CD14-positive monocyte (primary cell): Measurements from ENCODE around the gene GOPC. TPM values are rescaled to one million over a fixed set of nuclear protein-coding genes. Genes with fewer than 3 reads are reported as not detected.
A peak's percentile ranks its signal among the peaks of the same experiment; 100 is the strongest.

Source experiments
- DNase-seq, 3 donors: peaks; one replicate each; pipeline ENCODE4 v3.0.0-alpha.2; 2011 to 2022
- H2AFZ ChIP-seq: 2 replicates; pipeline ENCODE4 v1.6.0; 2012; ENCODE audit warnings: mild to moderate bottlenecking, low read depth, low read length, inconsistent platforms; ENCODE audit not compliant: insufficient read depth, poor library complexity, severe bottlenecking
- H3K27ac ChIP-seq, 2 donors: 1 replicate in 1 of 2; 2 replicates in 1 of 2; pipeline ENCODE4 v1.5.1; 2012 to 2013; ENCODE audit warnings: low read length in 2 of 2, control low read depth in 1 of 2, inconsistent platforms in 1 of 2, low read depth in 1 of 2, mild to moderate bottlenecking in 1 of 2
- H3K27me3 ChIP-seq, 2 donors: one replicate each; pipeline versions ENCODE4 v1.6.0 to v1.6.1; 2011 to 2013; ENCODE audit warnings: low read length in 2 of 2; ENCODE audit not compliant: control insufficient read depth in 2 of 2, insufficient read depth in 2 of 2
- H3K36me3 ChIP-seq, 2 donors: replicated peaks in 1 of 2; 1 replicate in 1 of 2; 2 replicates in 1 of 2; pipeline versions ENCODE4 v1.5.1 to v1.6.1; 2012 to 2013; ENCODE audit warnings: low read length in 2 of 2, control low read depth in 1 of 2, inconsistent platforms in 1 of 2, mild to moderate bottlenecking in 1 of 2; ENCODE audit not compliant: insufficient read depth in 2 of 2, control insufficient read depth in 1 of 2
- H3K4me1 ChIP-seq, 2 donors: 1 replicate in 1 of 2; 2 replicates in 1 of 2; pipeline versions ENCODE4 v1.5.1 to v1.6.1; 2012 to 2013; ENCODE audit warnings: low read length in 2 of 2, control low read depth in 1 of 2, inconsistent platforms in 1 of 2, mild to moderate bottlenecking in 1 of 2, moderate library complexity in 1 of 2; ENCODE audit not compliant: insufficient read depth in 2 of 2, control insufficient read depth in 1 of 2
- H3K4me2 ChIP-seq: replicated peaks from 2 replicates; pipeline ENCODE3; 2012; ENCODE audit warnings: low read length, moderate library complexity, mild to moderate bottlenecking; ENCODE audit not compliant: poor library complexity, severe bottlenecking; ENCODE audit errors: extremely low read depth
- H3K4me3 ChIP-seq, 3 experiments: fragments of 200-600 bp in 1 of 3; sonication (generic) in 1 of 3; replicated peaks in 1 of 3; 1 replicate in 2 of 3; 2 replicates in 1 of 3; pipeline ENCODE4 v1.5.1; 2011 to 2013; ENCODE audit warnings: low read length in 3 of 3, mild to moderate bottlenecking in 3 of 3, control low read depth in 2 of 3, low read depth in 2 of 3, inconsistent platforms in 1 of 3, moderate library complexity in 1 of 3
- H3K79me2 ChIP-seq: 2 replicates; pipeline ENCODE4 v1.6.0; 2012; ENCODE audit warnings: mild to moderate bottlenecking, control low read depth, inconsistent platforms, low read length, moderate library complexity; ENCODE audit not compliant: insufficient read depth
- H3K9ac ChIP-seq: 2 replicates; pipeline ENCODE4 v1.6.0; 2017; ENCODE audit warnings: low read length, mild to moderate bottlenecking; ENCODE audit not compliant: insufficient read depth, poor library complexity, severe bottlenecking
- H3K9me3 ChIP-seq, 2 donors: replicated peaks in 1 of 2; 1 replicate in 1 of 2; 2 replicates in 1 of 2; pipeline versions ENCODE4 v1.5.1 to v1.6.1; 2012 to 2013; ENCODE audit warnings: low read length in 2 of 2, control low read depth in 1 of 2; ENCODE audit not compliant: control insufficient read depth in 1 of 2, insufficient read depth in 1 of 2
- H4K20me1 ChIP-seq: 2 replicates; pipeline ENCODE4 v1.6.0; 2012; ENCODE audit warnings: mild to moderate bottlenecking, low read length, control low read depth, moderate library complexity; ENCODE audit not compliant: insufficient read depth
- H3K27ac Mint-ChIP-seq, 7 donors: one replicate each; pipeline ENCODE4 v1.8.0; 2020; ENCODE audit warnings: mild to moderate bottlenecking in 7 of 7, mixed read lengths in 7 of 7, moderate library complexity in 6 of 7, inconsistent platforms in 2 of 7
- H3K27me3 Mint-ChIP-seq, 3 donors: one replicate each; pipeline ENCODE4 v1.8.0; 2021 to 2022; ENCODE audit warnings: low read depth in 3 of 3, mild to moderate bottlenecking in 3 of 3, mixed read lengths in 3 of 3, moderate library complexity in 3 of 3, inconsistent platforms in 1 of 3
- H3K36me3 Mint-ChIP-seq, 2 donors: one replicate each; pipeline ENCODE4 v1.8.0; 2020; ENCODE audit warnings: mixed read lengths in 2 of 2, inconsistent platforms in 1 of 2, mild to moderate bottlenecking in 1 of 2
- H3K4me1 Mint-ChIP-seq: one replicate; pipeline ENCODE4 v1.8.0; 2020; ENCODE audit warnings: mild to moderate bottlenecking, mixed read lengths
- H3K4me3 Mint-ChIP-seq, 2 donors: one replicate each; pipeline ENCODE4 v1.8.0; 2020; ENCODE audit warnings: mild to moderate bottlenecking in 2 of 2, mixed read lengths in 2 of 2, moderate library complexity in 1 of 2
- H3K9me3 Mint-ChIP-seq, 7 donors: one replicate each; pipeline ENCODE4 v1.8.0; 2020 to 2022; ENCODE audit warnings: mixed read lengths in 7 of 7, mild to moderate bottlenecking in 6 of 7, moderate library complexity in 6 of 7, inconsistent platforms in 2 of 7
- CTCF ChIP-seq: fragments of 200-600 bp; IDR thresholded peaks from one replicate; pipeline ENCODE4 v1.8.0; 2022; ENCODE audit warnings: antibody characterized with exemption, mild to moderate bottlenecking
- WGBS: methylation state at CpG from one replicate; pipeline ENCODE4 v1.1.5; 2013; ENCODE audit warnings: missing lambda C conversion rate; ENCODE audit not compliant: insufficient coverage; 5-methylcytosine and 5-hydroxymethylcytosine counted together
- intact Hi-C, 2 donors: fragments of 100-400 bp; cut with micrococcal nuclease; formaldehyde crosslinking; loops; one replicate each; pipeline versions ENCODE4 v1.15.0 to v1.15.1; 2023
- polyA plus RNA-seq, 3 donors: library from polyadenylated mRNA; depleted of rRNA in 1 of 3; unstranded in 2 of 3; stranded (reverse) in 1 of 3; fragments of 300-500 nt in 2 of 3; fragments of >200 nt in 1 of 3; fragmentation: Illumina TruSeq in 2 of 3; gene quantifications; 1 replicate in 2 of 3; 2 replicates in 1 of 3; pipeline ENCODE4 v1.2.3, GENCODE V29; 2012 to 2021

GOPC gene
- polyA plus RNA-seq, 3 donors, result 2.7 to 8.0 (median 5.2) TPM

- Mint-ChIP-seq H3K27me3 (peaks cover 0 to 4% (median 2%) of the 10 kb centered on the region in 3 donors), H3K27ac (peak overlapping the region in 1 of 7 donors; percentile 66), H3K36me3 (peaks cover 33 to 39% of the 10 kb centered on the region in 2 donors), H3K4me1 (peaks cover 2% of the 10 kb centered on the region), H3K9me3 (no peaks in the 10 kb centered on the region), H3K4me3 (no peak overlapping the region)
- no peak for DNase-seq
- H2AFZ ChIP-seq, result no peak overlapping the region
- H4K20me1 ChIP-seq, result no peaks in the 10 kb centered on the region
- no peak overlapping the region for H3K4me3 ChIP-seq
- H3K27me3 ChIP-seq, result no peaks in the 10 kb centered on the region
- WGBS, result 83% methylated on average over 1 of the region's 4 CpGs
- H3K9me3 ChIP-seq, result no peaks in the 10 kb centered on the region
- H3K79me2 ChIP-seq, result no peaks in the 10 kb centered on the region
- intact Hi-C loops, result loop anchor here (2.0 to 10.0 kb wide), 3 partner anchors 108 to 214 kb away; no protein-coding TSS in a partner anchor
- no peak for TF ChIP-seq CTCF
- no peaks in the 10 kb centered on the region for H3K4me1 ChIP-seq
- no peak overlapping the region for H3K4me2 ChIP-seq
- no peak overlapping the region for H3K9ac ChIP-seq
- peaks cover 25 to 41% of the 10 kb centered on the region in 2 donors for H3K36me3 ChIP-seq
- no peak overlapping the region for H3K27ac ChIP-seq
These were observed 43.0 kb downstream of the GOPC start for GRCh38 chr6:117559299-117559698.

GRCh38 chr6:117558818-117559217 is 43.5 kb downstream of the GOPC start:
- WGBS, result 100% methylated on average over 3 of the region's 4 CpGs
- Mint-ChIP-seq H3K27me3 (peaks cover 0 to 4% (median 2%) of the 10 kb centered on the region in 3 donors), H3K27ac (peak overlapping the region in 1 of 7 donors; percentile 66), H3K9me3 (no peaks in the 10 kb centered on the region), H3K4me1 (peaks cover 2% of the 10 kb centered on the region), H3K36me3 (peaks cover 33 to 36% of the 10 kb centered on the region in 2 donors), H3K4me3 (no peak overlapping the region)
- no peaks in the 10 kb centered on the region for H3K9me3 ChIP-seq
- H3K79me2 ChIP-seq, result no peaks in the 10 kb centered on the region
- H3K9ac ChIP-seq, result no peak overlapping the region
- DNase-seq, result no peak
- H3K4me1 ChIP-seq, result no peaks in the 10 kb centered on the region
- intact Hi-C loops, result loop anchor here (2.0 to 10.0 kb wide), 3 partner anchors 108 to 214 kb away; no protein-coding TSS in a partner anchor
- H2AFZ ChIP-seq, result no peak overlapping the region
- no peak overlapping the region for H3K27ac ChIP-seq
- no peak for TF ChIP-seq CTCF
- H3K27me3 ChIP-seq, result no peaks in the 10 kb centered on the region
- H4K20me1 ChIP-seq, result no peaks in the 10 kb centered on the region
- no peak overlapping the region for H3K4me3 ChIP-seq
- H3K36me3 ChIP-seq, result peaks cover 25 to 37% of the 10 kb centered on the region in 2 donors
- no peak overlapping the region for H3K4me2 ChIP-seq
